ENCODE measurements around the gene JMJD8.
"Not testable (repeated sequence)": the region's sequence is repeated elsewhere in the genome, so short reads cannot be mapped to it uniquely, and the experiment has no call there.

JMJD8 gene

GRCh38 chr16:693364-693763 lies 9.2 kb upstream of the JMJD8 start:
- Histone ChIP-seq H3K9ac (no peak overlapping the region), H3K4me2 (peak overlapping the region; percentile 98), H3K4me3 (peak overlapping the region; percentile 60), H4K20me1 (peaks cover 31% of the 10 kb centered on the region), H3K9me3 (no peaks in the 10 kb centered on the region), H3K27ac (no peak overlapping the region), H3K36me3 (no peaks in the 10 kb centered on the region), H3K27me3 (peaks cover 74% of the 10 kb centered on the region), H3K4me1 (peaks cover 48% of the 10 kb centered on the region)
- TF ChIP-seq Cebpa-rat (IDR thresholded peaks at IDR 0.05), result no peak

- Histone ChIP-seq H3K9ac (no peak overlapping the region), H3K4me3 (no peak overlapping the region), H4K20me1 (peaks cover 28% of the 10 kb centered on the region), H3K9me3 (no peaks in the 10 kb centered on the region), H3K4me2 (no peak overlapping the region), H3K27ac (no peak overlapping the region), H3K36me3 (peaks cover 7% of the 10 kb centered on the region), H3K27me3 (peaks cover 66% of the 10 kb centered on the region), H3K4me1 (peaks cover 50% of the 10 kb centered on the region)
- no peak for TF ChIP-seq Cebpa-rat (IDR thresholded peaks at IDR 0.05)
Observed at GRCh38 chr16:692356-693108, 8.4 kb upstream of the JMJD8 start.

- H3K9ac ChIP-seq, H3K4me2 ChIP-seq, H3K9me3 ChIP-seq, H3K4me3 ChIP-seq, H3K27ac ChIP-seq: not testable (repeated sequence)
- Histone ChIP-seq H4K20me1 (peaks cover 28% of the 10 kb centered on the region), H3K27me3 (peaks cover 54% of the 10 kb centered on the region), H3K36me3 (peaks cover 20% of the 10 kb centered on the region), H3K4me1 (peaks cover 50% of the 10 kb centered on the region)
Observed at GRCh38 chr16:691242-691641, 7.1 kb upstream of the JMJD8 start.

GRCh38 chr16:689175-689897 lies 5.2 kb upstream of the JMJD8 start:
- peak overlapping the region; percentile 87 for H3K9ac ChIP-seq
- H3K36me3 ChIP-seq, result peaks cover 28% of the 10 kb centered on the region
- no peak for TF ChIP-seq Cebpa-rat (IDR thresholded peaks at IDR 0.05)
- H3K27ac ChIP-seq, result peak overlapping the region; percentile 85
- H3K4me2 ChIP-seq, result peak overlapping the region; percentile 92
- peaks cover 35% of the 10 kb centered on the region for H3K27me3 ChIP-seq
- peaks cover 12% of the 10 kb centered on the region for H4K20me1 ChIP-seq
- peaks cover 40% of the 10 kb centered on the region for H3K4me1 ChIP-seq
- peak overlapping the region; percentile 77 for H3K4me3 ChIP-seq
- no peaks in the 10 kb centered on the region for H3K9me3 ChIP-seq

GRCh38 chr16:687499-687898 lies 3.4 kb upstream of the JMJD8 start:
- H3K4me2 ChIP-seq, result no peak overlapping the region
- no peaks in the 10 kb centered on the region for H3K9me3 ChIP-seq
- TF ChIP-seq Cebpa-rat (IDR thresholded peaks at IDR 0.05), result no peak
- no peak overlapping the region for H3K27ac ChIP-seq
- H3K4me1 ChIP-seq, result peaks cover 44% of the 10 kb centered on the region
- no peak overlapping the region for H3K4me3 ChIP-seq
- H4K20me1 ChIP-seq, result peaks cover 14% of the 10 kb centered on the region
- no peak overlapping the region for H3K9ac ChIP-seq
- H3K27me3 ChIP-seq, result peaks cover 16% of the 10 kb centered on the region
- peaks cover 39% of the 10 kb centered on the region for H3K36me3 ChIP-seq

GRCh38 chr16:686459-687260 lies 2.5 kb upstream of the JMJD8 start:
- Histone ChIP-seq H4K20me1 (peaks cover 22% of the 10 kb centered on the region), H3K9ac (no peak overlapping the region), H3K36me3 (peaks cover 47% of the 10 kb centered on the region), H3K9me3 (no peaks in the 10 kb centered on the region), H3K27me3 (peaks cover 8% of the 10 kb centered on the region), H3K4me2 (no peak overlapping the region), H3K4me3 (no peak overlapping the region), H3K27ac (no peak overlapping the region), H3K4me1 (peaks cover 53% of the 10 kb centered on the region)
- TF ChIP-seq Cebpa-rat (IDR thresholded peaks at IDR 0.05), result no peak

GRCh38 chr16:685967-686366 lies 1.8 kb upstream of the JMJD8 start:
- H3K9me3 ChIP-seq, result no peaks in the 10 kb centered on the region
- no peak overlapping the region for H3K27ac ChIP-seq
- H3K4me2 ChIP-seq, result no peak overlapping the region
- H3K27me3 ChIP-seq, result peaks cover 1% of the 10 kb centered on the region
- H3K9ac ChIP-seq, result no peak overlapping the region
- no peak overlapping the region for H3K4me3 ChIP-seq
- no peak for TF ChIP-seq Cebpa-rat (IDR thresholded peaks at IDR 0.05)
- peaks cover 59% of the 10 kb centered on the region for H3K4me1 ChIP-seq
- peaks cover 29% of the 10 kb centered on the region for H4K20me1 ChIP-seq
- H3K36me3 ChIP-seq, result peaks cover 52% of the 10 kb centered on the region

GRCh38 chr16:684961-685696 lies 995 bp upstream of the JMJD8 start:
- H3K4me3 ChIP-seq, result peak overlapping the region; percentile 80; the same call in 1 of the 2 replicates
- H3K4me2 ChIP-seq, result peak overlapping the region; percentile 87
- no peak overlapping the region for H3K27ac ChIP-seq
- peaks cover 52% of the 10 kb centered on the region for H3K36me3 ChIP-seq
- TF ChIP-seq Cebpa-rat (IDR thresholded peaks at IDR 0.05), result no peak
- H3K9ac ChIP-seq, result no peak overlapping the region
- no peaks in the 10 kb centered on the region for H3K27me3 ChIP-seq
- no peaks in the 10 kb centered on the region for H3K9me3 ChIP-seq
- H4K20me1 ChIP-seq, result peaks cover 37% of the 10 kb centered on the region
- H3K4me1 ChIP-seq, result peaks cover 55% of the 10 kb centered on the region

GRCh38 chr16:683396-684070 lies 601 bp downstream of the JMJD8 start:
- Histone ChIP-seq H3K27ac (peak overlapping the region; percentile 86), H3K4me2 (peak overlapping the region; percentile 87), H3K9ac (peak overlapping the region; percentile 88), H3K27me3 (no peaks in the 10 kb centered on the region), H3K9me3 (no peaks in the 10 kb centered on the region), H3K4me1 (peaks cover 52% of the 10 kb centered on the region), H3K36me3 (peaks cover 52% of the 10 kb centered on the region), H3K4me3 (peak overlapping the region; percentile 80), H4K20me1 (peaks cover 37% of the 10 kb centered on the region)
- no peak for TF ChIP-seq Cebpa-rat (IDR thresholded peaks at IDR 0.05)
